ENCODE results near the gene IRF8. TPM values are rescaled to one million over a fixed set of nuclear protein-coding genes. Genes with fewer than 3 reads are reported as not detected.

IRF8 gene
- total RNA-seq, 1 donor from 2014 or later, result 1.5 TPM

GRCh38 chr16:85881436-85881835 is 17.5 kb upstream of the IRF8 start:
- Mint-ChIP-seq H3K4me3 (ENCODE audit: unreplicated experiment) (no peak overlapping the region), H3K27ac (ENCODE audit: unreplicated experiment) (no peak overlapping the region), H3K4me1 (ENCODE audit: unreplicated experiment) (no peaks in the 10 kb centered on the region), H3K9me3 (ENCODE audit: unreplicated experiment) (no peaks in the 10 kb centered on the region), H3K36me3 (ENCODE audit: low read depth, unreplicated experiment) (no peaks in the 10 kb centered on the region), H3K27me3 (ENCODE audit: unreplicated experiment) (peaks cover 3% of the 10 kb centered on the region)
- no peak for DNase-seq (ENCODE audit: low spot score)
- TF ChIP-seq CTCF (IDR thresholded peaks at IDR 0.05; ENCODE audit: unreplicated experiment), result no peak

- Mint-ChIP-seq H3K4me1 (ENCODE audit: unreplicated experiment) (no peaks in the 10 kb centered on the region), H3K27me3 (ENCODE audit: unreplicated experiment) (peaks cover 3% of the 10 kb centered on the region), H3K9me3 (ENCODE audit: unreplicated experiment) (no peaks in the 10 kb centered on the region), H3K4me3 (ENCODE audit: unreplicated experiment) (no peak overlapping the region), H3K27ac (ENCODE audit: unreplicated experiment) (no peak overlapping the region), H3K36me3 (ENCODE audit: low read depth, unreplicated experiment) (no peaks in the 10 kb centered on the region)
- DNase-seq (ENCODE audit: low spot score), result no peak
- TF ChIP-seq CTCF (IDR thresholded peaks at IDR 0.05; ENCODE audit: unreplicated experiment), result no peak
These were observed 16.7 kb upstream of the IRF8 start for GRCh38 chr16:85882181-85882810.

GRCh38 chr16:85883813-85884212 is 15.1 kb upstream of the IRF8 start:
- Mint-ChIP-seq H3K4me1 (ENCODE audit: unreplicated experiment) (no peaks in the 10 kb centered on the region), H3K4me3 (ENCODE audit: unreplicated experiment) (no peak overlapping the region), H3K36me3 (ENCODE audit: low read depth, unreplicated experiment) (no peaks in the 10 kb centered on the region), H3K27ac (ENCODE audit: unreplicated experiment) (no peak overlapping the region), H3K27me3 (ENCODE audit: unreplicated experiment) (peaks cover 3% of the 10 kb centered on the region), H3K9me3 (ENCODE audit: unreplicated experiment) (no peaks in the 10 kb centered on the region)
- DNase-seq (ENCODE audit: low spot score), result no peak
- TF ChIP-seq CTCF (IDR thresholded peaks at IDR 0.05; ENCODE audit: unreplicated experiment), result no peak

GRCh38 chr16:85884808-85885463 is 14.0 kb upstream of the IRF8 start:
- Mint-ChIP-seq H3K4me1 (ENCODE audit: unreplicated experiment) (peaks cover 4% of the 10 kb centered on the region), H3K9me3 (ENCODE audit: unreplicated experiment) (no peaks in the 10 kb centered on the region), H3K27ac (ENCODE audit: unreplicated experiment) (no peak overlapping the region), H3K27me3 (ENCODE audit: unreplicated experiment) (peaks cover 1% of the 10 kb centered on the region), H3K36me3 (ENCODE audit: low read depth, unreplicated experiment) (no peaks in the 10 kb centered on the region), H3K4me3 (ENCODE audit: unreplicated experiment) (no peak overlapping the region)
- TF ChIP-seq CTCF (IDR thresholded peaks at IDR 0.05; ENCODE audit: unreplicated experiment), result no peak
- DNase-seq (ENCODE audit: low spot score), result no peak

GRCh38 chr16:85885537-85885936 is 13.4 kb upstream of the IRF8 start:
- Mint-ChIP-seq H3K9me3 (ENCODE audit: unreplicated experiment) (no peaks in the 10 kb centered on the region), H3K27me3 (ENCODE audit: unreplicated experiment) (peaks cover 1% of the 10 kb centered on the region), H3K4me1 (ENCODE audit: unreplicated experiment) (peaks cover 4% of the 10 kb centered on the region), H3K4me3 (ENCODE audit: unreplicated experiment) (no peak overlapping the region), H3K27ac (ENCODE audit: unreplicated experiment) (no peak overlapping the region), H3K36me3 (ENCODE audit: low read depth, unreplicated experiment) (no peaks in the 10 kb centered on the region)
- no peak for DNase-seq (ENCODE audit: low spot score)
- TF ChIP-seq CTCF (IDR thresholded peaks at IDR 0.05; ENCODE audit: unreplicated experiment), result no peak
